BLaER1 (cell line): Measurements from ENCODE around the gene SLC4A5.
"Not testable (repeated sequence)": the region's sequence is repeated elsewhere in the genome, so short reads cannot be mapped to it uniquely, and the experiment has no call there.

Source experiments
- H3K27ac ChIP-seq: shearing (Covaris generic); formaldehyde crosslinking; 2 replicates; pipeline ENCODE4 v1.8.1; 2022
- H3K27me3 ChIP-seq: shearing (Covaris generic); formaldehyde crosslinking; 2 replicates; pipeline ENCODE4 v1.8.1; 2022
- H3K36me3 ChIP-seq: shearing (Covaris generic); formaldehyde crosslinking; 2 replicates; pipeline ENCODE4 v1.8.1; 2022
- H3K4me1 ChIP-seq: shearing (Covaris generic); formaldehyde crosslinking; 2 replicates; pipeline ENCODE4 v1.8.1; 2022
- H3K4me2 ChIP-seq: shearing (Covaris generic); formaldehyde crosslinking; 2 replicates; pipeline ENCODE4 v1.8.1; 2022
- H3K4me3 ChIP-seq: shearing (Covaris generic); formaldehyde crosslinking; 2 replicates; pipeline ENCODE4 v1.8.1; 2022
- H3K9ac ChIP-seq: shearing (Covaris generic); formaldehyde crosslinking; 2 replicates; pipeline ENCODE4 v1.8.1; 2022
- H3K9me3 ChIP-seq: shearing (Covaris generic); formaldehyde crosslinking; 2 replicates; pipeline ENCODE4 v1.8.1; 2022
- H4K20me1 ChIP-seq: shearing (Covaris generic); formaldehyde crosslinking; 2 replicates; pipeline ENCODE4 v1.8.1; 2022
- Cebpa-rat ChIP-seq: shearing (Covaris generic); IDR thresholded peaks from 2 replicates; pipeline ENCODE4 v1.8.1; 2022

The SLC4A5 gene

GRCh38 chr2:74198461-74199274 is 144.5 kb downstream of the SLC4A5 start, which contains the start of gene MTHFD2:
Gene MTHFD2, plus strand, starts transcription at chr2:74198615. Its CDS starts 27 bp downstream, at chr2:74198642.
- Histone ChIP-seq H3K27ac (peak within 1 kb of the TSS; percentile 100), H3K27me3 (no peaks in the 10 kb centered on the region), H3K4me2 (peak within 1 kb of the TSS; percentile 93), H4K20me1 (peaks cover 47% of the 10 kb centered on the region), H3K9ac (peak within 1 kb of the TSS; percentile 100), H3K36me3 (peaks cover 27% of the 10 kb centered on the region), H3K4me1 (peaks cover 34% of the 10 kb centered on the region), H3K9me3 (no peaks in the 10 kb centered on the region), H3K4me3 (peak within 1 kb of the TSS; percentile 92)
- TF ChIP-seq Cebpa-rat: peak; percentile 7; the same call in 1 of the 2 replicates

GRCh38 chr2:74198023-74198460 is 145.2 kb downstream of the SLC4A5 start:
- Histone ChIP-seq H3K9ac (peak overlapping the region; percentile 100; the same call in 1 of the 2 replicates), H3K9me3 (no peaks in the 10 kb centered on the region), H3K4me1 (peaks cover 34% of the 10 kb centered on the region), H3K36me3 (peaks cover 21% of the 10 kb centered on the region), H3K27me3 (no peaks in the 10 kb centered on the region), H3K4me2 (peak overlapping the region; percentile 93), H3K27ac (peak overlapping the region; percentile 100), H4K20me1 (peaks cover 40% of the 10 kb centered on the region), H3K4me3 (peak overlapping the region; percentile 92)
- TF ChIP-seq Cebpa-rat: no peak

- Histone ChIP-seq H3K4me3 (no peak overlapping the region), H3K9me3 (no peaks in the 10 kb centered on the region), H3K36me3 (peaks cover 11% of the 10 kb centered on the region; the same call in 1 of the 2 replicates), H3K27ac (no peak overlapping the region), H4K20me1 (peaks cover 31% of the 10 kb centered on the region), H3K4me2 (no peak overlapping the region), H3K4me1 (peaks cover 34% of the 10 kb centered on the region), H3K27me3 (no peaks in the 10 kb centered on the region), H3K9ac (no peak overlapping the region)
- no peak for TF ChIP-seq Cebpa-rat
These were observed 146.2 kb downstream of the SLC4A5 start for GRCh38 chr2:74197049-74197448.

- TF ChIP-seq Cebpa-rat: no peak
- peaks cover 8% of the 10 kb centered on the region for H4K20me1 ChIP-seq
- no peak overlapping the region for H3K27ac ChIP-seq
- H3K36me3 ChIP-seq: no peaks in the 10 kb centered on the region
- no peak overlapping the region for H3K4me3 ChIP-seq
- no peak overlapping the region for H3K9ac ChIP-seq
- H3K4me2 ChIP-seq: no peak overlapping the region
- no peaks in the 10 kb centered on the region for H3K27me3 ChIP-seq
- H3K9me3 ChIP-seq: no peaks in the 10 kb centered on the region
- peaks cover 12% of the 10 kb centered on the region for H3K4me1 ChIP-seq
These were observed 148.4 kb downstream of the SLC4A5 start for GRCh38 chr2:74194799-74195198.

GRCh38 chr2:74191596-74192380 is 151.4 kb downstream of the SLC4A5 start:
- Histone ChIP-seq H3K27ac (no peak overlapping the region), H3K36me3 (no peaks in the 10 kb centered on the region), H3K9me3 (no peaks in the 10 kb centered on the region), H3K4me1 (no peaks in the 10 kb centered on the region), H3K9ac (no peak overlapping the region), H3K27me3 (no peaks in the 10 kb centered on the region), H4K20me1 (no peaks in the 10 kb centered on the region), H3K4me3 (no peak overlapping the region), H3K4me2 (no peak overlapping the region)
- no peak for TF ChIP-seq Cebpa-rat

GRCh38 chr2:74188696-74189095 is 154.5 kb downstream of the SLC4A5 start:
- Histone ChIP-seq H3K27ac (no peak overlapping the region), H3K4me3 (no peak overlapping the region), H3K9me3 (no peaks in the 10 kb centered on the region), H4K20me1 (no peaks in the 10 kb centered on the region), H3K9ac (no peak overlapping the region), H3K4me2 (no peak overlapping the region), H3K4me1 (peaks cover 15% of the 10 kb centered on the region; the same call in 1 of the 2 replicates), H3K27me3 (no peaks in the 10 kb centered on the region), H3K36me3 (no peaks in the 10 kb centered on the region)
- TF ChIP-seq Cebpa-rat: no peak

- no peaks in the 10 kb centered on the region for H3K36me3 ChIP-seq
- no peak overlapping the region for H3K9ac ChIP-seq
- H4K20me1 ChIP-seq: no peaks in the 10 kb centered on the region
- H3K4me2 ChIP-seq: no peak overlapping the region
- no peak overlapping the region for H3K27ac ChIP-seq
- H3K27me3 ChIP-seq: no peaks in the 10 kb centered on the region
- no peak for TF ChIP-seq Cebpa-rat
- H3K9me3 ChIP-seq: no peaks in the 10 kb centered on the region
- no peak overlapping the region for H3K4me3 ChIP-seq
- H3K4me1 ChIP-seq: peaks cover 15% of the 10 kb centered on the region; the same call in 1 of the 2 replicates
These were observed 155.1 kb downstream of the SLC4A5 start for GRCh38 chr2:74188018-74188601.

- H3K27me3 ChIP-seq, H3K27ac ChIP-seq, H3K36me3 ChIP-seq, H3K4me2 ChIP-seq, H3K4me3 ChIP-seq, H3K9ac ChIP-seq, H3K9me3 ChIP-seq, H4K20me1 ChIP-seq: not testable (repeated sequence)
- peaks cover 23% of the 10 kb centered on the region for H3K4me1 ChIP-seq
These were observed 156.5 kb downstream of the SLC4A5 start for GRCh38 chr2:74186706-74187105.

- no peaks in the 10 kb centered on the region for H3K9me3 ChIP-seq
- no peaks in the 10 kb centered on the region for H4K20me1 ChIP-seq
- peaks cover 30% of the 10 kb centered on the region for H3K4me1 ChIP-seq
- peak overlapping the region; percentile 58 for H3K4me2 ChIP-seq
- H3K4me3 ChIP-seq: no peak overlapping the region
- H3K27ac ChIP-seq: no peak overlapping the region
- no peak overlapping the region for H3K9ac ChIP-seq
- TF ChIP-seq Cebpa-rat: no peak
- H3K27me3 ChIP-seq: no peaks in the 10 kb centered on the region
- H3K36me3 ChIP-seq: no peaks in the 10 kb centered on the region
These were observed 157.2 kb downstream of the SLC4A5 start for GRCh38 chr2:74186038-74186437.

- peaks cover 36% of the 10 kb centered on the region for H3K4me1 ChIP-seq
- H3K36me3 ChIP-seq: no peaks in the 10 kb centered on the region
- H3K9ac ChIP-seq: no peak overlapping the region
- no peak overlapping the region for H3K4me2 ChIP-seq
- H3K4me3 ChIP-seq: no peak overlapping the region
- H3K9me3 ChIP-seq: no peaks in the 10 kb centered on the region
- H3K27me3 ChIP-seq: no peaks in the 10 kb centered on the region
- no peaks in the 10 kb centered on the region for H4K20me1 ChIP-seq
- no peak for TF ChIP-seq Cebpa-rat
- no peak overlapping the region for H3K27ac ChIP-seq
These were observed 159.3 kb downstream of the SLC4A5 start for GRCh38 chr2:74183878-74184277.
